HG02840 (cell line): Measurements from ENCODE around the gene ALKBH6.
"Not testable (repeated sequence)": the region's sequence is repeated elsewhere in the genome, so short reads cannot be mapped to it uniquely, and the experiment has no call there.

Source experiments
- ATAC-seq: cut with Tn5 transposase; IDR thresholded peaks from one replicate; pipeline ENCODE4 v1.9.1; 2021; ENCODE audit warnings: mild to moderate bottlenecking, moderate library complexity, moderate number of reproducible peaks; ENCODE audit not compliant: unreplicated experiment, low FRiP score

Gene ALKBH6

DNA sequence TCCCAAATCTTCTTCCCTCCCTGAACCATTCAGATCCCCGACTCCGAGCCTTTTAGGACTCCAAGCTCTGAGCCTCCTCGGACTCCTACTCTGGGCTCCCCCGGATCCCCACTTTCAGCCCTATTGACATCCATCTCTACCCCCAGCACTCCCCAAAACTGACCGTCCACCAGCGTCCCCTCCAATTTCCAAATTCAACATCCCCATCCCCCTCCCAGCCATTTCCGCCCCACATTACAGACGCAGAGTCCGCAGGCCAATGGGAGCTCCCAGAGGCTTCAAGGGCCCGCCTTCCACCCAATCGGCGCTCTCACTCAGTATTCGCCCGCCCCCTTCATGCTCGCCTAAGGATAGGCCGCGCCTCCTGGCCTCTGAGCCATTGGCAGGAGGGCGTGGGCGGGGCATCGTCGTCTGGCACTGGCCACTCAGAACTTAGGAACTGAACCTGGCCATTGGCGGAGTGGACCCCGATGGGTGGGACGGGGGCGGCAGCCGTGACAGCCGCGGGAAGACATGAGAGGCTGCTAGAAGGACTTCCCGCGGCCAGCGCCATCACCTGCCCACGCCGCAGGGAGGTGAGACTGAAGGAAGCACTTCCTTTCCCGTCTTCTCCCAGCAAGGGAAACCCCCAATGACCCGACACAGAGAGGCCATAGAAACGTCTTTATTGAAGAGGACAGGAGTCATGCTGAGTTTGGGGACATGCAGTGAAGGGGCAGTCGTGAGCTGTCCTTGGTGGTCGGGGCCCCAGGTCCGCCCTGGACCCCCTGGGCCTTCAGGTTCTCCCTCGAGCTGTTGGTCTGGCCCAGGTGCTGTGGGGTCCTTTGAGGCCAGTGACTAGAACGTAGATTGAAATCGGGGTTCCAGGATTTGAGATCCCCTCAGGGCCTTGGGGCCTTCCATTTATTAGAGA, at the start of gene ALKBH6:
Gene ALKBH6 (minus strand): TSS at position 202 of the 913 bp plus-strand sequence. CDS start 816 bp downstream, outside the sequence.
- peak; percentile 95 for ATAC-seq

DNA sequence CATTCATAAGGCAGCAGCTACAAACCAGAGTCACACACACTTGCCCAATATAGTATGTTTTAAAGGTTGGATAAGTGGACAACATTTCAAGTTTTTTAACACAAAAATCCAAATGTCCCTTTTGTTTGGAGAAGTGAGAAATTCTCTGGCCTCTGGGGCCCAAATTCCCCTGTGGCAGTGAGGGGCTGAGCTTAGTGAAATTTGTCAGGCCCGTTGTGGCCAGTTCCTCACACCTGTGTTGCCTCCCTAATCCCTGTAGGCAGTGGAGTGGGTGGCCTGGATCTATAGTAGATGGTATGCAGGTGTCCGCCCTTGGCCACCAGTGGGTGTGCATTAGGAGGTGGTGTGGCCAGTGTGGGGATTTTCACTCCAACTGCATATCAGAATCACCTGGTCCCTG, 47.4 kb upstream of the ALKBH6 start:
- no peak for ATAC-seq

DNA sequence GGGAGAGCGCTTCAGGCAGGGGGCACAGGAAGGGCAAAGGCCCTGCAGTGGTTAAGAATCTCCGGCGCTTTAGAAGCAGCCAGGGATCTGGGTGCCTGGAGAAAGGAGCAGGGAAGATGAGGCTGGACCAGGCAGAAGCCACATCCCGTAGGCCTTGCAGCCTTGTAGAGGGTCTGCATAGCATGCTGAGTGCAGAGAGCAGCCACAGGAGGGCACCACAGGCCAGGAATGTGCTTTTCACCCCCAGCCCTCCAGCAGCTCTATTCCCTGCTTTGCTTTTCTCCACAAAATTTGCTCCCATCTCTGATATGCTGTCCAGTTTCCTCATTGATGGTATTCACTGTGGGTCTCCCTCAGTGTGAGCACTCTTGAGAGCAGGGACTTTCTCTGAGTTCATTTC, 46.4 kb upstream of the ALKBH6 start:
- no peak for ATAC-seq

DNA sequence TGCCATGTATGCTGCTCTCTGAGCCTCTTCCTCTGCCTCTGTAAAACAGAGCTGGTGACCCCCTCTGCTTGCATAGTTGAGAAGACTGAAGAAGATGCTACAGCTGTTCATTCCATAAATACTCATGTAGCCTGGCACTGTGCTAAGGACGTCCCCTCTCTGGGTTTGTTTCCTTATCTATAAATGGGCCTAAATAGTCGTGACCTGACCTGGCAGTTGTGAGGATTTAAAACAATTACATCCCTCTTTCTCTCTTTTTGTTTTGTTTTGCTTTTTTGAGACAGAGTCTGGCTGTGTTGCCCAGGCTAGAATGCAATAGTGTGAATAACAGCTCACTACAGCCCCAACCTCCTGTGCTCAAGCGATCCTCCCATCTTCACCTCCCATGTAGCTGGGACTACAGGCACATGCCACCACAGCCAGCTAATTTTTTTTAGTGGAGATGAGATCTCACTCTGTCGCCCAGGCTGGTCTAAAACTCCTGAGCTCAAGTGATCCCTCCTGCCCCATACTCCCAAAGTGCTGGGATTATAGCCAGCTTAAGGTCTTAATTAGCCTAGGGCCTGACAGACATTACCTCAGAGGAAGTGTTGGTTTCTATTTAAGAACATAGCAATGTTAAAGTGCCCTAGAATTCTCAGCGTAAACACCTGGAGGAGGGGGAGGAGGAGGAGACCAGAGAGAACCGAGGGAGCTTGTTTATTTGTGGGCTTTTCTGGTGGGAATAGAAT, 45.3 kb upstream of the ALKBH6 start:
- ATAC-seq = no peak

DNA sequence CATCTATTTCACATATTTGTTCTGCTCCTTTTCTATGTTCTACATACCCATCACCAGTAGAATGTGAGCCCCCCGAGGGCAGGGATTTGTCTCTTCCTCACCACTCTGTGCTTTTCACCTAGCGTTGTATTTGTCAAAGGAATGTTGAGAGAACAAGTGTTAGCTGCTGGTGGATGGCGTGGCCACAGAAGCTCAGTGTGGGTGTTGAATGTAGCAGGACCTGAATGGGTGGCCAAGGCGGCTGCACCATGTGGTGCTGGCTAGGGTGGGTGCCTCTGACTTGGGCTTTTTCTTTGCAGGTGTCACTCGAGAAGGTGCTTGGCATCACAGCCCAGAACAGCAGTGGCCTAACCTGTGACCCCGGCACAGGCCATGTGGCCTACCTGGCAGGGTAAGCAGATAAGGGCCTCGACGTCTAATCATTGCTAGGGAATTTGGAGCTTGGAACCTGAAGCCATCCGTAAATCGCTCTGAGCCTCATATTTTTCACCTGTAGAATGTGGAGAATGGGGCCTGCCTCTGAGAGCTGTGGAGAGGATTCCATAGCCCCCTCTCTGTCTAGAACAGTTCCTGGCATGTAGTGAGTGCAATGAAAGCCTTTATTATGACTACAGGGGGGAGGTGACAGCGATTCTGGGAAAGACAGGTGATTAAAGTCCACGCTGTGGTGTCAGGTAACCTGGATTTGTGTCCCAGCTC, 44.6 kb upstream of the ALKBH6 start:
- ATAC-seq = no peak

DNA sequence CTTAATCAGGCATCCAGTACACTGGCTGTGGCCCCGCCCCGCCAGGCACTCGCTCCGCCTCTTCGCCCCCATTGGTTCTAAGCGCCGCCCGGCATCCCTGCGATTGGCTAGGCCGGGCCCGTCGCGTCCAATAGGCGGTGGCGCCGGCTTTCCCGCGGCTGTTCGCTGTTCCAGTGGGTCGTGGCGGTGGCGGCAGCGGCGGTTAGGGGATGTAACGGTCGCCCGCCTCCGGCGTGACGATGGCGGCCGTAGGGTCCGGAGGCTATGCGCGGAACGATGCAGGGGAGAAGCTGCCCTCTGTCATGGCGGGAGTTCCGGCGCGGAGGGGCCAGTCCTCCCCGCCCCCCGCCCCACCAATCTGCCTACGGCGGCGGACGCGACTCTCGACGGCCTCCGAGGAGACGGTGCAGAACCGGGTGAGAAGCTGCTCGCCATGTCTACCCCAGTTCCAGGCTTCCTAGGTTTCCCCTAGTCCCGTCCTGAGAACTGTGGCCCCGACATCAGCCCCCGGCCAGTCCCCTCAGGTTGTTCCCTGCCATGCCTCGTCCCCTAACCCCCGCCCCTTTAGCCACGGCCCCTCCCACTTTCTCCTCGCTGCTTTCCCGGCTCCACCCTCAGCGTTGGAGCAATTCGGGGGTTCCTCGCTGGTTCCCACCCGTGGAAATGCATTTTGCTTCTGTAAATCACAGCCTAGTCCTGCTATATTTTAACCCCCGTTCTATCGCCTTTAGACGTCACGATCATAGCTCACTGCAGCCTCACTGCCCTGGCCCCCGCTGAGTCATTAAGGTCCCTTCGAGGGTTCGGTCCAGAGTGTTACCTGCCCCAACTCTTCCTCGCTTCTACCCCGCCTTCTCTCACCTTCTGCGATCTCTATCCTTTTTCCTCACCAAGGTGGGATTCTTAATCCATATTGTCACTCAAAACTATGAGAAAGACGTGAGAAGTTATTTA, 41.0 kb upstream of the ALKBH6 start, which contains the start of gene WDR62:
Gene WDR62 (plus strand): TSS at position 165 of the 954 bp plus-strand sequence. CDS start 75 bp downstream, at position 240.
- peak; percentile 80 for ATAC-seq

DNA sequence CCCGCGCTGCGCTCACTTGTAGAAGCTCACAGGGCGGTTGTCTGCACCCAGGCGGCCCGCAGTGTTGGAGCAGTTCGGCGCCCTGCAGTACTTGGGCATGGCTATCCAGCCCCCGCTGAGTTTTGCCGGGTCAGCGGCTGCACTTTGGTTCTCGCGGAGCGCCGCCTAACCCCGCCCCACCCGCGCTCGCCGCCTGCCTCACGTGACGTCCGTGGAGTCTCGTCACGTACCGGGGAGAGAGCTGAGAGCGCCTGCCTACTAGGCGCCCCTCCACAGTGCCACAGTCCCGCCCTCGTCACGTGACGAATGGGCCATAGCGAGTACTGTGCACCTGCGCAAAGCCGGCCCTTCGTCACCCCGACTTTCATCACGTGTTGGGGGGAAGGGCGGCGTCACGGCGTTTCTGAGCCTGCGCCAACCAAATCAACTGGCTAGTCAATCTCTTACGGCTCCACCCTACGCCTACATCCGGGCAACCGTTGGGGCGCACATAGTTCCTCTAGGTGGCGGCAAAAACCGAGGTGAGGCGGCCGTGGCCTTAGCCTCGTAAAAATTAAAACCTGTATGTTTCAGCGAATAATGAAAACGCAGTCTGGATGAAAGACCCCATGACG, 40.2 kb upstream of the ALKBH6 start, which contains the start of gene THAP8:
Gene THAP8 (minus strand): TSS at position 167 of the 614 bp plus-strand sequence. CDS start 68 bp downstream, at position 99.
- peak; percentile 79 for ATAC-seq

DNA sequence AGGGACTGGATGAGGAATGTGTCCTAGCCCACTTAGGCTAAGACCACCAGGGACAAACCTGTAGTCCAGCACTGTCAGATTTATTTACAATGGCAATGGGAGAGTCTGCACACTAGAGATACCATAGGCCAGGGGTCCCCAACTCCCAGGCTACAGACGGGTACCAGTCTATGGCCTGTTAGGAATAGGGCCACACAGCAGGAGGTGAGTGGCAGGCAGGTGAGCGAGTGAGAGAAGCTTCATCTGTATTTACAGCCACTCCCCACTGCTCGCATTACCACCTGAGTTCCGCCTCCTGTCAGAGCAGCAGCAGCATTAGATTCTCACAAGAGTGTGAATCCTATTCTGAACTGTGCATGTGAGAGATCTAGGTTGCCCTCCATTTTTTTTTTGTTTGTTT, 37.6 kb upstream of the ALKBH6 start:
- no peak for ATAC-seq

DNA sequence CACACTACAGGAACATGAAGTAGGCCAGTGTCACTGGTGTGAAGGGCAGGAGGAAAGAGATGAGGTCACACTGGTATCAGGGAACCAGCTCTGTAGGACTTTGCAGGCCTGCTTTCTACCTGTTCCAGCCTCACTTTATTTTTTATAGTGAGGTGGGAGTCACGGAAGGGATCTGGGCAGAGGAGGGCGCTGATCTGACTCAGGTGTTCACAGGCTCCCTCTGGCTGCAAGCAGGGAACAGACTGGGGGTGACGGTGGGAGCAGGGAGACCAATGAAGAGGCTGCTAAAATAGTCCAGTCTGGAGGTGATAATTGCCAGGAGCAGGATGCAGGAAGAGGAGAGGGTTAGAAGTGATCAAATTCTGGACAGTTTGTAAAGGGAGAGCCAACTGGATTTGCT, 37.2 kb upstream of the ALKBH6 start:
- ATAC-seq = no peak

DNA sequence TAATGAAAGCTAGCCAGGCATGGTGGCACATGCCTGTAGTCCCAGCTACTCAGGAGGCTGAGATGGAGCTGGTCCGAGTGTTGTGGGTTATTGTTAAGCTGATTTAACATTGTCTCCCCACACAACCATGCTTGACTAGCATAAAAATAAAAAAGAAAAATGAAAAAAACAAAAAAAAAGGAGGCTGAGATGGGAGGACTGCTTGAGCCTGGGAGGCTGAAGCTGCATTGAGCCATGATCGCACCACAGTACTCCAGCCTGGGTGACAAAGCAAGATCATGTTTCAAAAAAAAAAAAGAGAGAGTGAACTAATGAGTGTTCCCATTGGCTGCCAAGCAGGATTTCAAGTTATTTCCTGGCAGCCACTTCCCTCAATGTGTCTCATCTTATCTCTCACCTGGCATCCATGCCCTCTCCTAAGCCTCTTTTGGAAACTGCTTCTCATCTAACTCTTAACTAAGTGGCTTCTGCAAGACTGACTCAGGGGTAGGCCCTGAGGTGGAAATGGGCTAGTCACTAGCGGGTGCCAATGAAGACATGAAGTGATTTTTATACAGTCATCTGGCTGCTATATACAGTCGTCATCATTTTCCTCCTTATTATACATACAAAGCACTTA, 35.2 kb upstream of the ALKBH6 start:
- no peak for ATAC-seq

DNA sequence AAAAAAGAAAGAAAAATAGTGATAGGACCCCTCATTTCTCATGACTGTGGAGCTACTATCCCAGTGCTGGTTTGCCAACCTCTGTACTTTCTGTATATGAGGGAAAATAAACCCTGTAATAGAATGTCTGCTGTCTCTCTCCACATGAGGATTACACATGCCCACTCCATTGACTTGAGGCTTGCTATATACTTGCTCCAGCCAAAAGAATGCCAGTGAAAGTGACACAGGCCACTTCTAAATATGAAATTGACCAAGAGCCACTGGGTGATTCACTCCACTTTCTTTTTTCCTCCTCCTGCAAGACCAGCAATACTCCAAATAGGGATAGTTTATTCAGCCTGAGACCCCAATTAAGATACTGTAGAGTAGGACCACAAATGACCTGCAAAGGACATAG, 33.8 kb upstream of the ALKBH6 start:
- ATAC-seq = no peak

DNA sequence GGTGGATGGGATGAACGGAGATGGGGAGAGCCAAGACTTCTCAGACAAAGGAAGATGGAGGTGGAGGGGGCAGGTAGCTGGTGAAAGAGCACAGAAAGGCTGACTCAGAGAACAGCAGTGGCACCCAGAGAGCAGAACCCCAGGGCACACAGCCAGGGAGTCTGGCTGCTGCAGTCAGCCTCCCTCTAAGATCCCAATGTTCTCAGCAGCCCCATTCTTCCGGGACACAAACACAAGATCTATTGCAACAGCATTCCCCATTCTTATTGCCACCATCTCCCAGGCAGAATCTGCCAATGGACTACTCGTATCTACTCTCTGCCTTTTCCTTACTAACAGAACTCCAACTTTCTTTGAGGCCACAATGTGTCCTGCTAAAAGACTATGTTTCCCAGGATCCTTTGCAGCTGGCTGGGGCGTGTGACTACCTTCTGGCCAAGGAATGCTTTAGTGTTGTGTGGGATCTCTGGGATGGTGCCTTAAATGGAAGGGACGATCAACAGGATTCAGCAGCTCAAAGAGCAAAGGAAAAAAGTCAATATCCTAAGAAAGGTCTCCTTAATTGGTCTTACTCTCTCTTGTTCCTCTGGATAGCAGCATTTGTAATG, 32.5 kb upstream of the ALKBH6 start:
- ATAC-seq = no peak

DNA sequence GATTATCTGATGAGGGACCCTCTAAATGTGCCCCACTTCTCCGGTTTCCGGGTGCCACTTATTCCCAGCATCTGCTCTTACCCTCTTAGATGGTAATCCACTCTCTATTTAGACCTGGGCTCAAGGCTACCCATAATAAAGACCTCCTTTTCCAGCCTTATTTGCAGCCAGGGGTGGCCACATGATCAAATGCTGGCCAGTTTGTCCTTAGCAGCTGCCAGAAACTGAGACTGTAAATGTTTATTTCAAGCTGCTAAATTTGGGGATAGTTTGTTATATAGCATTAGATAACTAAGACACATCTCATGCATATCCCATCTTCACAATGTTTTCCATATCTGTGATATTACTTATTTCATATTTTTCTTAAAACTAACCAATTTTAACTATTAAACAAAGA, 29.9 kb upstream of the ALKBH6 start:
- no peak for ATAC-seq

DNA sequence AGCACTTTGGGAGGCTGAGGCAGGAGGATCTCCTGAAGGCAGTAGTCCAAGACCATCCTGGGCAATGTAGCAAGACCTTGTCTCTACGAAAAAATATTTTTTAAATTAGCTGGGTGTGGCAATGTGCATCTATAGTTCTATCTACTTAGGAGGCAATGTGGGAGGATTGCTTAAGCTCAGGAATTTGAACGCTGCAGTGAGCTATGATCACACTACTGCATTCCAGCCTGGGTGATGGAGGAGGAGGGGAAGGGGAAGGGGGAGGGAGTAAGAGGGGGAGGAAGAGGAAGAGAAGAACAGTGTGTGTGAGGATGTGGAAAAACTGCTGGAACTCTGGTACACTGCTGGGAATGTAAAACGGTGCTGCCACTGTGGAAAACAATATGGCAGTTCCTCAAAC, 27.8 kb upstream of the ALKBH6 start:
- ATAC-seq = no peak

DNA sequence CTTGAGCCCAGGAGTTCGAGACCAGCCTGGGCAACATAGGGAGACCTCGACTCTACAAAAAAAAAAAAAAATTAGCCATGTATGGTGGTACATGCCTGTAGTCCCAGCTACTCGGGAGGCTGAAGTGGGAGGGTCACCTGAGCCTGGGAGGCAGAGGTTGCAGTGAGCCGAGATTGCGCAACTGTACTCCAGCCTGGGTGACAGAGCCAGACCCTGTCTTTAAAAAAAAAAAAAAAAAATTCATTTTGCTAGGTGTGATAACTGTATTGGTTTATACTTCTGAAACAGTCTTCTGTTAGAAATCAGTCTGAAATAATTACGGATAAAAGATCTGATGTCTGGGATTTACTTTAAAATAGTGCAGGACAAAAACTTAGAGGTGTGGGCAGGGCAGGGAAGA, 27.1 kb upstream of the ALKBH6 start:
- ATAC-seq = not testable (repeated sequence)

DNA sequence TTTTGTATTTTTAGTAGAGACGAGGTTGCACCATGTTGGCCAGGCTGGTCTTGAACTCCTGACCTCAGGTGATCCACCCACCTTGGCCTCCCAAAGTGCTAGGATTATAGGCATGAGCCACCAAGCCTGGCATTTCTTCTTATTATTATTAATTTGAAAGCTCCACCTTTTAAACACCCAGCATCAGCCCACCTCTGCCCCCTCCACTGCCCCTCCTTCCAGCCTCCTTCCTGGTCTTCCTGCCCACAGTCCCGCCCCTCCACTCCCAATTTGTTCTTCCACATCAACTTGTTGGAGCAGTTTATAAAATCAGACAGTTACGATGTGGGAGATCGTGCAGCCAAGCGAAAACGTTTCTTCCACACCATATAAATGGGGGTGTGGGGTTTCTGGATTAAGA, 26.5 kb upstream of the ALKBH6 start:
- ATAC-seq = no peak

DNA sequence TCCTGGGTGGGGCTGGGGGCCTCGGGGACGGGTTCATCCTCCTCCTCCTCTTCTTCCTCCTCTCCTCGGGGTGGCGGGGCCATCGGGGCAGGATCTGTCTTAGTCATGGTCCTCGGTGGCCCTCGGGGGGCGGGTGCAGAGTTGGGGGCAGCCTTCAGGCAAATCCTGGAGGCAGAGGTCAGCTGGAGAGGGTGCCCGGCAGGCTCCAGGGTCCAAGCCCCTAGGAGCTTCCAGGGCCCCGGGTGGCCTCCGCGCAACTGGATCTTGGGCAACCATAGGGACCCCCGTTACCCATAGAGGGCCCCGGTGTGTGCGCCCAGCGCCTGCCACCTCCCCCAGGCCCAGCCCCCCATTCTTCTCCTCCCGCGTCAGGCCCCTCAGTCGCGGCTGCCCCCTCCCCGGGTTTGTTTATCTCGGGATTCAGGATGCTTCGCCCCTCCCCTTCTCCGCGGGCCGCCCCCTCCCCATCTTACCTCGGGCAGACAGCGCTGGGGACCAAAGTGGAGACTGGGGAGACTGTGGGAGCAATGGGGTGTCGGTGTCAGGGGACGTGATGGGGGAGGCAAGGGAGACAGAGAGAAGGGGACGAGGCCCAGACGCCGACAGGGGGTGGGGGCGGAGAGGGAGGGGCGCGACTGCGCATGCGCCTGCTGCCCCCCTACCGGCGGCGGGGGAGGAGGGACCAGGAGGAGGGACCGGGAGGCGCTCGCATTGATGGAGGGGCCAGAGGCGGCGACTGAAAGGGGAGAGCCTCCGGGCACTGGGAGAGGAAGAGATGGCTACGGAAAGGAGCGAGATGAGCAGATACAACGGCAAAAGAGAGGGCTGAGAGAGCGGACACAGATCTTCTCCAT, 18.5 kb upstream of the ALKBH6 start, which contains the start of gene CLIP3:
Gene CLIP3 (minus strand): TSS at position 623 of the 854 bp plus-strand sequence. CDS start 516 bp downstream, at position 107.
- no peak for ATAC-seq
